Gastroesophageal sphincter (tissue), 4 donors: Measurements from ENCODE around the gene CRIP3. TPM values are rescaled to one million over a fixed set of nuclear protein-coding genes. Genes with fewer than 3 reads are reported as not detected.

Experiments
- ATAC-seq: fragments of 150-250 bp; one replicate; pipeline ENCODE4 v1.9.1; 2016; ENCODE audit warnings: mild to moderate bottlenecking, moderate library complexity
- H3K27ac ChIP-seq, 4 donors: fragments of 200-600 bp; sonication (generic) in 3 of 4; 1 replicate in 3 of 4; 2 replicates in 1 of 4; pipeline ENCODE4 v1.5.1; 2016 to 2019
- H3K27me3 ChIP-seq: fragments of 200-600 bp; sonication (generic); one replicate; pipeline ENCODE4 v1.5.1; 2019
- H3K36me3 ChIP-seq, 2 donors: fragments of 200-600 bp; sonication (generic); one replicate each; pipeline ENCODE4 v1.5.1; 2019; ENCODE audit warnings: control low read depth in 1 of 2
- H3K4me1 ChIP-seq, 3 donors: fragments of 200-600 bp; sonication (generic); 1 replicate in 2 of 3; 2 replicates in 1 of 3; pipeline ENCODE4 v1.5.1; 2016 to 2019; ENCODE audit warnings: control low read depth in 2 of 3
- H3K4me3 ChIP-seq, 2 donors: fragments of 200-600 bp; sonication (generic); one replicate each; pipeline ENCODE4 v1.5.1; 2019; ENCODE audit warnings: mild to moderate bottlenecking in 1 of 2, moderate library complexity in 1 of 2
- H3K9me3 ChIP-seq, 3 donors: fragments of 200-600 bp; sonication (generic); one replicate each; pipeline ENCODE4 v1.5.1; 2017 to 2019; ENCODE audit warnings: control low read depth in 2 of 3
- CTCF ChIP-seq, 4 experiments: fragments of 200-600 bp in 2 of 4; fragments of 450-650 bp in 2 of 4; sonication (generic) in 1 of 4; IDR thresholded peaks; one replicate each; pipeline ENCODE4 v1.5.1; 2017 to 2019; ENCODE audit warnings: antibody characterized with exemption in 4 of 4, mild to moderate bottlenecking in 2 of 4, moderate library complexity in 2 of 4
- EP300 ChIP-seq: sonication (generic); formaldehyde crosslinking; IDR thresholded peaks from one replicate; pipeline ENCODE4 v1.6.1; 2017; ENCODE audit warnings: antibody characterized with exemption, mild to moderate bottlenecking
- POLR2A ChIP-seq, 2 donors: fragments of 450-650 bp; IDR thresholded peaks; one replicate each; pipeline ENCODE4 v1.6.1; 2017; ENCODE audit warnings: antibody characterized with exemption in 2 of 2, mild to moderate bottlenecking in 2 of 2, moderate library complexity in 1 of 2
- POLR2AphosphoS5 ChIP-seq: sonication (generic); formaldehyde crosslinking; IDR thresholded peaks from one replicate; pipeline ENCODE4 v1.6.1; 2017; ENCODE audit warnings: antibody characterized with exemption
- WGBS, 2 donors: methylation state at CpG; one replicate each; pipeline ENCODE4 v1.1.5; 2018; ENCODE audit warnings: low coverage in 1 of 2; 5-methylcytosine and 5-hydroxymethylcytosine counted together
- total RNA-seq, 4 donors: library from RNA; depleted of rRNA; stranded (reverse); fragments of >200 nt; gene quantifications; one replicate each; pipeline ENCODE4 v1.1.0, GENCODE V29; 2016

Gene CRIP3
- total RNA-seq, 4 donors from 2014 or later: not detected

- no peak for ATAC-seq
- peaks cover 50% of the 10 kb centered on the region for H3K27me3 ChIP-seq
- TF ChIP-seq EP300 (no peak), POLR2A (IDR thresholded peaks at IDR 0.05) (no peak), POLR2AphosphoS5 (no peak), CTCF (IDR thresholded peaks at IDR 0.05) (no peak)
- no peaks in the 10 kb centered on the region for H3K36me3 ChIP-seq
- no peaks in the 10 kb centered on the region for H3K4me1 ChIP-seq
- H3K9me3 ChIP-seq: no peaks in the 10 kb centered on the region
- no peak within 1 kb of the TSS for H3K4me3 ChIP-seq
- 21 to 54% methylated on average over 2 of the region's 10 CpGs for WGBS, 2 donors
- H3K27ac ChIP-seq: no peak within 1 kb of the TSS
These were observed 10.7 kb downstream of the CRIP3 start, which contains the start of gene SLC22A7 for GRCh38 chr6:43297644-43298564. Gene SLC22A7, plus strand, starts transcription at chr6:43298260. Its CDS starts 99 bp downstream, at chr6:43298359.

- TF ChIP-seq POLR2AphosphoS5 (no peak), CTCF (IDR thresholded peaks at IDR 0.05) (no peak), EP300 (no peak), POLR2A (IDR thresholded peaks at IDR 0.05) (no peak)
- H3K36me3 ChIP-seq: no peaks in the 10 kb centered on the region
- H3K9me3 ChIP-seq: no peaks in the 10 kb centered on the region
- peaks cover 40% of the 10 kb centered on the region for H3K27me3 ChIP-seq
- H3K4me1 ChIP-seq: no peaks in the 10 kb centered on the region
- 90 to 100% methylated on average over 1 to 5 of the region's 5 CpGs for WGBS, 2 donors
- no peak overlapping the region for H3K27ac ChIP-seq
- ATAC-seq: no peak
- no peak overlapping the region for H3K4me3 ChIP-seq
These were observed 11.7 kb downstream of the CRIP3 start for GRCh38 chr6:43296780-43297497.

GRCh38 chr6:43295456-43295855, 13.2 kb downstream of the CRIP3 start:
- WGBS, 2 donors: 94 to 95% methylated on average over 3 of the region's 3 CpGs
- no peak for ATAC-seq

GRCh38 chr6:43294536-43294935, 14.1 kb downstream of the CRIP3 start:
- ATAC-seq: no peak
- Histone ChIP-seq H3K27ac (no peak overlapping the region), H3K4me3 (no peak overlapping the region), H3K9me3 (no peaks in the 10 kb centered on the region), H3K36me3 (no peaks in the 10 kb centered on the region), H3K27me3 (peaks cover 20% of the 10 kb centered on the region), H3K4me1 (no peaks in the 10 kb centered on the region)
- no peak for TF ChIP-seq POLR2A (IDR thresholded peaks at IDR 0.05)
- no peak for TF ChIP-seq EP300
- no peak for TF ChIP-seq CTCF (IDR thresholded peaks at IDR 0.05)
- no peak for TF ChIP-seq POLR2AphosphoS5
- WGBS, 2 donors: 83 to 94% methylated on average over 3 of the region's 3 CpGs

More at GRCh38 chr6:43295456-43295855, 13.2 kb downstream of the CRIP3 start:
- Histone ChIP-seq H3K9me3 (no peaks in the 10 kb centered on the region), H3K27ac (no peak overlapping the region), H3K36me3 (no peaks in the 10 kb centered on the region), H3K27me3 (peaks cover 30% of the 10 kb centered on the region), H3K4me3 (no peak overlapping the region), H3K4me1 (no peaks in the 10 kb centered on the region)
- TF ChIP-seq CTCF (IDR thresholded peaks at IDR 0.05) (no peak), POLR2A (IDR thresholded peaks at IDR 0.05) (no peak)
